ENCODE measurements around the gene MLH3. TPM values are rescaled to one million over a fixed set of nuclear protein-coding genes. Genes with fewer than 3 reads are reported as not detected.

Gene MLH3
- total and polyA plus RNA-seq, 2 experiments from 2014 or later: 10.7 to 14.7 TPM

DNA sequence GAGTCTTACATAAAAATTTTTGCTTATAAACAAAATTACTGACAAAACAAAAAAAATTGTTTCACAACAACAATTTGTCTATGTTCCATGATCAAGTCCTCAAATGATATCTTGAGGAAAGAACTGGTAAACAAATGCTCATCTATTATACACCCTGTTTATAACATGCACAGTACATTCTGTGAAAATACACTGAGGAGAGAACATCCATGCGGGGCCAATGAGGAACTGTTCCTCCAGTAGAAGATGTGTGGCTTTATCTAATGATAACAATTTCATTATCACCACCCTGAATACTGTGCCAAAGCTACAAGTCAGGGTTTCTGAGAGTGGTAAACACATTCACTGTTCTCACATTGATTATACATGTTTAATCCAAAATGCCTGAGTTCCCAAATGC is 10.8 kb downstream of the MLH3 start (continued):
- TF ChIP-seq, protein P1, sequence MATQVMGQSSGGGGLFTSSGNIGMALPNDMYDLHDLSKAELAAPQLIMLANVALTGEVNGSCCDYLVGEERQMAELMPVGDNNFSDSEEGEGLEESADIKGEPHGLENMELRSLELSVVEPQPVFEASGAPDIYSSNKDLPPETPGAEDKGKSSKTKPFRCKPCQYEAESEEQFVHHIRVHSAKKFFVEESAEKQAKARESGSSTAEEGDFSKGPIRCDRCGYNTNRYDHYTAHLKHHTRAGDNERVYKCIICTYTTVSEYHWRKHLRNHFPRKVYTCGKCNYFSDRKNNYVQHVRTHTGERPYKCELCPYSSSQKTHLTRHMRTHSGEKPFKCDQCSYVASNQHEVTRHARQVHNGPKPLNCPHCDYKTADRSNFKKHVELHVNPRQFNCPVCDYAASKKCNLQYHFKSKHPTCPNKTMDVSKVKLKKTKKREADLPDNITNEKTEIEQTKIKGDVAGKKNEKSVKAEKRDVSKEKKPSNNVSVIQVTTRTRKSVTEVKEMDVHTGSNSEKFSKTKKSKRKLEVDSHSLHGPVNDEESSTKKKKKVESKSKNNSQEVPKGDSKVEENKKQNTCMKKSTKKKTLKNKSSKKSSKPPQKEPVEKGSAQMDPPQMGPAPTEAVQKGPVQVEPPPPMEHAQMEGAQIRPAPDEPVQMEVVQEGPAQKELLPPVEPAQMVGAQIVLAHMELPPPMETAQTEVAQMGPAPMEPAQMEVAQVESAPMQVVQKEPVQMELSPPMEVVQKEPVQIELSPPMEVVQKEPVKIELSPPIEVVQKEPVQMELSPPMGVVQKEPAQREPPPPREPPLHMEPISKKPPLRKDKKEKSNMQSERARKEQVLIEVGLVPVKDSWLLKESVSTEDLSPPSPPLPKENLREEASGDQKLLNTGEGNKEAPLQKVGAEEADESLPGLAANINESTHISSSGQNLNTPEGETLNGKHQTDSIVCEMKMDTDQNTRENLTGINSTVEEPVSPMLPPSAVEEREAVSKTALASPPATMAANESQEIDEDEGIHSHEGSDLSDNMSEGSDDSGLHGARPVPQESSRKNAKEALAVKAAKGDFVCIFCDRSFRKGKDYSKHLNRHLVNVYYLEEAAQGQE (IDR thresholded peaks at IDR 0.05; ENCODE audit: unreplicated experiment): no peak
- no peak for TF ChIP-seq NANOG (IDR thresholded peaks at IDR 0.05; ENCODE audit: borderline replicate concordance)

DNA sequence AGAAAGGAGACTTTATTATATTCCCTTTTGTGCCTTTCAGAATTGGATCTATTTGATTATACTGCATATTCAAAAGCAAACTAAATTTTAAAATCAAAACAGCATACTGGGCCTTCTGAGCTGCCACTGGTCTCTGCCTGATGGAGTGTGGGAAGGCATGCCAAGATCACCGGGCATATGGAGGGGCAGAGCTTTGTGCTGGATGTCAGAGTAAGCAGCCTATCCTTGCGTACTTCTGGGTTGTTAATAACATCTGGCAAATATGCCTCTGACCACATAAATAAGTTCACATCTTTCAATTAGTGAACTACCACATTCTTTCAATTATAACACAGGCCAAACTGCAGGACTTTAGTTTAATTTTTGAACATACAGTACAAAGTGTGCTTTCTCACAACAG is 18.3 kb downstream of the MLH3 start:
- H3K27me3 ChIP-seq (ENCODE audit: insufficient read depth): no peaks in the 10 kb centered on the region
- H2AFZ ChIP-seq: no peak overlapping the region
- H3K27ac ChIP-seq (ENCODE audit: low read depth): no peak overlapping the region
- TF ChIP-seq CREB1 (CRISPR knock-in tag; IDR thresholded peaks at IDR 0.05; ENCODE audit: low read depth) (no peak), JUNB (IDR thresholded peaks at IDR 0.05; ENCODE audit: unreplicated experiment) (no peak), POLR2AphosphoS5 (IDR thresholded peaks at IDR 0.05; ENCODE audit: low read depth) (no peak), EZH2phosphoT487 (IDR thresholded peaks at IDR 0.05; ENCODE audit: unreplicated experiment) (no peak), ZNF114 (CRISPR knock-in tag; IDR thresholded peaks at IDR 0.05) (no peak), EZH2 (IDR thresholded peaks at IDR 0.05; ENCODE audit: low read depth, unreplicated experiment) (no peak), STAT1 (IDR thresholded peaks at IDR 0.05; ENCODE audit: unreplicated experiment) (no peak), NANOG (IDR thresholded peaks at IDR 0.05; ENCODE audit: borderline replicate concordance) (no peak)
- TF ChIP-seq, protein P1 (IDR thresholded peaks at IDR 0.05; ENCODE audit: unreplicated experiment): no peak
- TF ChIP-seq, protein P2, sequence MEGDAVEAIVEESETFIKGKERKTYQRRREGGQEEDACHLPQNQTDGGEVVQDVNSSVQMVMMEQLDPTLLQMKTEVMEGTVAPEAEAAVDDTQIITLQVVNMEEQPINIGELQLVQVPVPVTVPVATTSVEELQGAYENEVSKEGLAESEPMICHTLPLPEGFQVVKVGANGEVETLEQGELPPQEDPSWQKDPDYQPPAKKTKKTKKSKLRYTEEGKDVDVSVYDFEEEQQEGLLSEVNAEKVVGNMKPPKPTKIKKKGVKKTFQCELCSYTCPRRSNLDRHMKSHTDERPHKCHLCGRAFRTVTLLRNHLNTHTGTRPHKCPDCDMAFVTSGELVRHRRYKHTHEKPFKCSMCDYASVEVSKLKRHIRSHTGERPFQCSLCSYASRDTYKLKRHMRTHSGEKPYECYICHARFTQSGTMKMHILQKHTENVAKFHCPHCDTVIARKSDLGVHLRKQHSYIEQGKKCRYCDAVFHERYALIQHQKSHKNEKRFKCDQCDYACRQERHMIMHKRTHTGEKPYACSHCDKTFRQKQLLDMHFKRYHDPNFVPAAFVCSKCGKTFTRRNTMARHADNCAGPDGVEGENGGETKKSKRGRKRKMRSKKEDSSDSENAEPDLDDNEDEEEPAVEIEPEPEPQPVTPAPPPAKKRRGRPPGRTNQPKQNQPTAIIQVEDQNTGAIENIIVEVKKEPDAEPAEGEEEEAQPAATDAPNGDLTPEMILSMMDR (conservative IDR thresholded peaks at IDR 0.05; ENCODE audit: low read depth in 2 of 2): no peak

More for the DNA sequence above, 18.3 kb downstream of the MLH3 start:
- Mint-ChIP-seq H3K9me3 (no peaks in the 10 kb centered on the region), H3K4me1 (no peaks in the 10 kb centered on the region), H3K4me3 (no peak overlapping the region), H3K36me3 (ENCODE audit: low read depth) (peaks cover 5% of the 10 kb centered on the region; the same call in 2 of the 3 replicates), H3K27ac (no peak overlapping the region), H3K27me3 (ENCODE audit: insufficient read depth, low read depth, poor library complexity) (no peaks in the 10 kb centered on the region)
- H3K4me1 ChIP-seq (ENCODE audit: insufficient read depth): no peaks in the 10 kb centered on the region
- no peak overlapping the region for H3K4me2 ChIP-seq
- ATAC-seq (no peak), DNase-seq (ENCODE audit: low spot score) (no peak)
- H3K36me3 ChIP-seq (ENCODE audit: insufficient read depth): peaks cover 6% of the 10 kb centered on the region; the same call in 1 of the 2 replicates
- no peaks in the 10 kb centered on the region; the same call in 1 of the 2 replicates for H4K20me1 ChIP-seq (replicated peaks; ENCODE audit: insufficient read depth)
- H3K79me2 ChIP-seq (replicated peaks; ENCODE audit: insufficient read depth): no peaks in the 10 kb centered on the region
- no peak overlapping the region for H3K4me3 ChIP-seq
- no peaks in the 10 kb centered on the region for H3K9me2 ChIP-seq (ENCODE audit: insufficient read depth)
- H3F3A ChIP-seq (replicated peaks; ENCODE audit: low read depth): no peaks in the 10 kb centered on the region
